ENCODE data around the gene NR2E1. TPM values are rescaled to one million over a fixed set of nuclear protein-coding genes. Genes with fewer than 3 reads are reported as not detected.

NR2E1 gene
- polyA plus RNA-seq (2012; rRNA removed): not detected in 2 replicates
- polyA plus RNA-seq (2012; cell fraction: cytosol; rRNA removed): not detected in 2 replicates
- polyA plus RNA-seq (2012; cell fraction: nucleus; rRNA removed): not detected in 2 replicates

- Histone ChIP-seq H3K9me3 (no peaks in the 10 kb centered on the region), H3K9ac (no peak within 1 kb of the TSS), H3K27ac (ENCODE audit: low read depth in 2 of 2, low read length in 1 of 2) (no peak within 1 kb of the TSS), H3K4me3 (ENCODE audit: low read depth in 2 of 2, low read length in 1 of 2) (peak within 1 kb of the TSS; percentile 40 to 53), H3K27me3 (ENCODE audit: insufficient read depth) (peaks cover 62% of the 10 kb centered on the region), H3K9me2 (no peaks in the 10 kb centered on the region), H3K4me2 (peak within 1 kb of the TSS; percentile 85), H3K36me3 (replicated peaks in 1 of 2; ENCODE audit: control insufficient read depth in 1 of 2, insufficient read depth in 2 of 2, low read length in 1 of 2) (no peaks in the 10 kb centered on the region), H2AFZ (ENCODE audit: low read depth) (peak within 1 kb of the TSS; percentile 68; the same call in 1 of the 2 replicates), H3F3A (replicated peaks; ENCODE audit: insufficient read depth) (no peaks in the 10 kb centered on the region), H3K4me1 (ENCODE audit: control insufficient read depth in 1 of 2, insufficient read depth in 2 of 2, low read depth in 1 of 2, low read length in 1 of 2) (peaks cover 0 to 22% of the 10 kb centered on the region in 2 experiments; a peak in 1 of 4 replicates), H3K79me2 (ENCODE audit: insufficient read depth) (no peaks in the 10 kb centered on the region), H4K20me1 (ENCODE audit: insufficient read depth) (no peaks in the 10 kb centered on the region)
- WGBS (ENCODE audit: low lambda C conversion rate): 4% methylated on average over 51 of the region's 54 CpGs
- no peak for TF ChIP-seq USF2 (IDR thresholded peaks at IDR 0.05; ENCODE audit: borderline replicate concordance, low read depth, low read length)
- peak; percentile 70 for DNase-seq
- CTCF ChIA-PET: interaction anchor here (0.6 to 1.7 kb wide), 4 partner anchors 8 to 312 kb away, joined by 3 to 4 read pairs (median 3); no protein-coding TSS in a partner anchor
- POLR2A ChIA-PET: no interaction called here
These were observed at the start of gene NR2E1 for GRCh38 chr6:108165714-108166663. NR2E1 (plus strand) TSS chr6:108166022; CDS start chr6:108166766, 744 bp downstream.

DNA sequence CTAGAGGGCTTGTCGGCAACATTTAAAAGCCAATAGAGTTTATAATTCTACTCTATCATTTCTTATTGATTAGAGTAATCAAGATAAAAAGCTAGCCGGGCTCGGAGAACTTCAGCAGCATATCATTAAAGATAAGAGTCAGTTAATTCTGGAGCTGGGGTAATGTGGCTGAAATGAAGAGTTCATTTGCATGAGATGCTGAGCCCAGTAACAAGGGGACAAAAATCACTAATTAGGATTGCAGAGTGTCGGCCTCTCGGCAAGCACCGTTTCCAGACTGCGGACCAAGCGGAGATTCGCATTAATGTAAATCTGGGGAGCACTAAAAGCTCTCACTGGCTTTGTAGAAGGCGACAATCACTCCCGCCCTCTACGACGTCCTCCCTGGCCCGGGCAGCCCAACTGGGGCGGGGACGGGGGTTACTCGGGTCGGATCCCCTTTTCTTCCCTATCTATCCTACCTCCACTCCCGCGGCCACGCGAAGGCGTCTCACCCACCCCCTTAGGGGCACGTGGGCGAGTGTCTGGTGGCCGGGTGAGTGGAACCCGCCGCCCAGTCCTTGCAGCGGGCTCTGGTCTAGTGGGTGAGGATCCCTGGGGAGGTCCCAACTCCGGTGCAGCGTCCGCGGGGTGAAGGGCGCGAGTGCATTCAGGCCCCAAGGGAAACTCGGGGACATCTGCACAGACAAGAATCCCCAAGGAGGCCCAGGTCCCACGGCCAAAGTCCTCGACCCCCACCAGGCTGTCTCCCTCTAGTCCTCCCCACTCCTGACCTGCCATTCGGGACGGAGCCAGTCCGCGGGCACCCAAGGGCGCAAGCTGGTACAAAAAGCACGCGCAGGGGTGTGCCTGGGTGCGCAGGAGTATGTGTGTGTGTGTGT is 49.0 kb upstream of the NR2E1 start:
- Histone ChIP-seq H3K79me2 (ENCODE audit: insufficient read depth) (no peaks in the 10 kb centered on the region), H2AFZ (ENCODE audit: low read depth) (no peak overlapping the region), H3K4me2 (peak overlapping the region; percentile 96), H3K9me2 (no peaks in the 10 kb centered on the region), H3K9me3 (no peaks in the 10 kb centered on the region), H3K27me3 (ENCODE audit: insufficient read depth) (peaks cover 41% of the 10 kb centered on the region), H3K36me3 (replicated peaks in 1 of 2; ENCODE audit: control insufficient read depth in 1 of 2, insufficient read depth in 2 of 2, low read length in 1 of 2) (no peaks in the 10 kb centered on the region), H3K4me3 (ENCODE audit: low read depth in 2 of 2, low read length in 1 of 2) (peak overlapping the region; percentile 53 to 78; a peak in 3 of 4 replicates), H3K4me1 (ENCODE audit: control insufficient read depth in 1 of 2, insufficient read depth in 2 of 2, low read depth in 1 of 2, low read length in 1 of 2) (peaks cover 0 to 38% of the 10 kb centered on the region in 2 experiments; a peak in 2 of 4 replicates), H4K20me1 (ENCODE audit: insufficient read depth) (no peaks in the 10 kb centered on the region), H3K9ac (no peak overlapping the region), H3F3A (replicated peaks; ENCODE audit: insufficient read depth) (peaks cover 5% of the 10 kb centered on the region), H3K27ac (ENCODE audit: low read depth in 2 of 2, low read length in 1 of 2) (no peak overlapping the region)
- peak; percentile 57 for DNase-seq
- ChIA-PET CTCF (interaction anchor here (0.6 to 2.1 kb wide), 9 partner anchors 9 to 411 kb away, joined by 3 to 18 read pairs (median 3); partner anchors contain the start of gene AFG1L), POLR2A (no interaction called here)
- whole genome bisulfite sequencing (ENCODE audit: low lambda C conversion rate): 23% methylated on average over 31 of the region's 46 CpGs
- TF ChIP-seq SIN3A (IDR thresholded peaks at IDR 0.05; ENCODE audit: borderline replicate concordance, low read depth, low read length) (no peak), EZH2phosphoT487 (IDR thresholded peaks at IDR 0.05; ENCODE audit: borderline replicate concordance, low read depth) (0 out of 2 replicates have a peak, but pooled peaks have one; percentile 43), YY1 (IDR thresholded peaks at IDR 0.05; ENCODE audit: low read depth) (no peak), ELF1 (IDR thresholded peaks at IDR 0.05) (no peak)
